DOHH2 (cell line): ENCODE measurements around the gene MAP3K15.

Experiments
- CTCF ChIP-seq: fragments of 200-600 bp; sonication (generic); IDR thresholded peaks from one replicate; pipeline ENCODE4 v1.5.1; 2014; ENCODE audit warnings: antibody characterized with exemption, mild to moderate bottlenecking, low read depth, low read length; ENCODE audit not compliant: poor library complexity, severe bottlenecking
- EZH2phosphoT487 ChIP-seq: fragments of 200-600 bp; sonication (generic); IDR thresholded peaks from 2 replicates; pipeline ENCODE4 v1.6.1; 2017; ENCODE audit warnings: borderline replicate concordance, mild to moderate bottlenecking, antibody characterized with exemption, low read length, moderate library complexity, mixed read lengths

DNA sequence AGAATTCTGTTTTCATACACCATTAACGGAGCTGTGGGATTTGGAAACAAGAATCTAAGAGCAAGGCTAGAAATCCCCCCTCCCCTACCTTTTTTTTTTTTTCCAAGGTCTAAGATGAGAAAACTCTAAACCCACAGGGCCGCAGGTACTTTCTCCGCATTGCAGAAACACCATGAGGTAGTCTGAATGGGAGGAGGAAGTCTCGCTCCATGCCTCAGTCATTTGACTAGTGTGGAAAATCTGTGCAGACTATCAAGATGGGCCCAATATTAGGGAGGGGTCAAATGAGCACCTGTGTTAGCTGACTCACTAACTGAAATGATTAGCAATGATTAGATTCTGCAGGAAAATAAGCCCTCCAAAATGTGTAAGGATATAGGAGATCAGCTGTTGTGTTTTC, 40.9 kb upstream of the MAP3K15 start:
- TF ChIP-seq CTCF (no peak), EZH2phosphoT487 (no peak)
